Measurements from ENCODE around the gene ULBP1.

Gene ULBP1

GRCh38 chr6:149939909-149940671, 23.7 kb upstream of the ULBP1 start:
- Histone ChIP-seq H3K9me3 (ENCODE audit: low read length) (no peaks in the 10 kb centered on the region), H3K36me3 (ENCODE audit: insufficient read depth, low read length) (no peaks in the 10 kb centered on the region), H4K20me1 (ENCODE audit: insufficient read depth, low read length) (no peaks in the 10 kb centered on the region), H3K4me1 (ENCODE audit: insufficient read depth, low read length, severe bottlenecking) (peaks cover 19% of the 10 kb centered on the region), H3K4me2 (ENCODE audit: low read length) (no peak overlapping the region), H3K4me3 (ENCODE audit: low read depth, low read length, poor library complexity, severe bottlenecking) (no peak overlapping the region), H3K27ac (ENCODE audit: low read depth, low read length, poor library complexity, severe bottlenecking) (no peak overlapping the region), H3F3A (ENCODE audit: insufficient read depth, low read length) (no peaks in the 10 kb centered on the region), H3K9me2 (ENCODE audit: low read depth, low read length) (no peaks in the 10 kb centered on the region), H3K79me2 (ENCODE audit: insufficient read depth, low read length) (no peaks in the 10 kb centered on the region), H2AFZ (ENCODE audit: low read length) (no peak overlapping the region), H3K27me3 (ENCODE audit: insufficient read depth, low read length) (peaks cover 11% of the 10 kb centered on the region), H3K9ac (ENCODE audit: low read length) (no peak overlapping the region)
- TF ChIP-seq EZH2 (IDR thresholded peaks at IDR 0.05; ENCODE audit: borderline replicate concordance, low read length) (no peak), CTCF (IDR thresholded peaks at IDR 0.05; ENCODE audit: low read length) (no peak)

GRCh38 chr6:149940672-149940982, 23.1 kb upstream of the ULBP1 start:
- Histone ChIP-seq H3K4me2 (ENCODE audit: low read length) (no peak overlapping the region), H3F3A (ENCODE audit: insufficient read depth, low read length) (no peaks in the 10 kb centered on the region), H2AFZ (ENCODE audit: low read length) (no peak overlapping the region), H3K4me1 (ENCODE audit: insufficient read depth, low read length, severe bottlenecking) (peaks cover 19% of the 10 kb centered on the region), H3K4me3 (ENCODE audit: low read depth, low read length, poor library complexity, severe bottlenecking) (no peak overlapping the region), H3K9me3 (ENCODE audit: low read length) (no peaks in the 10 kb centered on the region), H4K20me1 (ENCODE audit: insufficient read depth, low read length) (no peaks in the 10 kb centered on the region), H3K27ac (ENCODE audit: low read depth, low read length, poor library complexity, severe bottlenecking) (no peak overlapping the region), H3K9me2 (ENCODE audit: low read depth, low read length) (no peaks in the 10 kb centered on the region), H3K27me3 (ENCODE audit: insufficient read depth, low read length) (peaks cover 11% of the 10 kb centered on the region), H3K9ac (ENCODE audit: low read length) (no peak overlapping the region), H3K36me3 (ENCODE audit: insufficient read depth, low read length) (no peaks in the 10 kb centered on the region), H3K79me2 (ENCODE audit: insufficient read depth, low read length) (no peaks in the 10 kb centered on the region)
- TF ChIP-seq CTCF (IDR thresholded peaks at IDR 0.05; ENCODE audit: low read length) (no peak), EZH2 (IDR thresholded peaks at IDR 0.05; ENCODE audit: borderline replicate concordance, low read length) (no peak)

DNA sequence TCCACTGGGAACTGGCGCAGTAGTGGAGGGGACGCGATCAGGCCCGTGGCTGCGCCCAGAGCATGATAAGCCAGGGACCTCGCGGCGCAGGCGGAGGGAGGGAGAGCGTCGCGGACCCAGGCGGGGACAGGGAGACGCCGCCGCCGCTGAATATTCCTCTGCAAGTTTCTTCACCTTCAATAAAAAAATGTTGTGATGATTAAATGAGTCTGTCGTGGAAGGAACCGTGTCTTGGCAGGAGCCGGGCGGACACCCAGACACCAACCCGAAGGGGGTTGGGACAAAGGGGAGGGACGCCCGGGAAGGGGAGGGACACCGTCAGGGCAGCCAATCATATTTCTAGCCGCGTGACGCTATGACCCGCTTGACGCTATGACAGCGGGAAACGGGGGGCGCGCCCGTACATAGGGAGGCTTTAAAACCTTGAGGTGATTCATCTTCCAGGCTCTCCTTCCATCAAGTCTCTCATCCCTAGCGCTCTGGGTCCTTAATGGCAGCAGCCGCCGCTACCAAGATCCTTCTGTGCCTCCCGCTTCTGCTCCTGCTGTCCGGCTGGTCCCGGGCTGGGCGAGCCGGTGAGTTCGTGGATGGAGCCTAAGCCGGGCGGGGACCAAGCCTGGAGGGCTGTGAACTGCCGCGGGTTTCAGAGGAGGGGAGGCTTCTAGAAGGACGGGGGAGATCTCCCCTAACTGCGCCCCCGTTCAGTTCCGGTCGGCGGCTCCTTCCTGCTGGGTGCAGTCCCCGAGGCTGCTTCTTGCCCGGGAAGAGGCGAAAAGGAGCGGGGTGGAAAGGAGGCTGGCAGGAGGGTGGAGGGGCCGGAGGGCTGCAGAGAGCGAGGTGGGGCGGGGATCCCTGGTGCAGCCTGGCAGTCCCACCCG, 21.9 kb upstream of the ULBP1 start, which contains the start of gene ULBP2:
Gene ULBP2 (plus strand): TSS at position 432 of the 878 bp plus-strand sequence. CDS start 59 bp downstream, at position 491.
- Histone ChIP-seq H3K79me2 (ENCODE audit: insufficient read depth, low read length) (no peaks in the 10 kb centered on the region), H4K20me1 (ENCODE audit: insufficient read depth, low read length) (no peaks in the 10 kb centered on the region), H3K27me3 (ENCODE audit: insufficient read depth, low read length) (peaks cover 11% of the 10 kb centered on the region), H3K27ac (ENCODE audit: low read depth, low read length, poor library complexity, severe bottlenecking) (no peak within 1 kb of the TSS), H3K9ac (ENCODE audit: low read length) (peak within 1 kb of the TSS; percentile 46), H3K4me1 (ENCODE audit: insufficient read depth, low read length, severe bottlenecking) (peaks cover 19% of the 10 kb centered on the region), H2AFZ (ENCODE audit: low read length) (no peak within 1 kb of the TSS), H3K4me3 (ENCODE audit: low read depth, low read length, poor library complexity, severe bottlenecking) (peak within 1 kb of the TSS; percentile 63), H3K9me2 (ENCODE audit: low read depth, low read length) (no peaks in the 10 kb centered on the region), H3K36me3 (ENCODE audit: insufficient read depth, low read length) (no peaks in the 10 kb centered on the region), H3K4me2 (ENCODE audit: low read length) (peak within 1 kb of the TSS; percentile 65), H3K9me3 (ENCODE audit: low read length) (no peaks in the 10 kb centered on the region), H3F3A (ENCODE audit: insufficient read depth, low read length) (no peaks in the 10 kb centered on the region)
- TF ChIP-seq CTCF (IDR thresholded peaks at IDR 0.05; ENCODE audit: low read length) (no peak), EZH2 (IDR thresholded peaks at IDR 0.05; ENCODE audit: borderline replicate concordance, low read length) (no peak)

All from OCI-LY1 (cell line).